Ramos (cell line): ENCODE results near the gene A4GALT.

ENCODE experiments used
- in situ Hi-C: fragments of 300-500 bp; cut with MboI; formaldehyde crosslinking; loops from one replicate; pipeline ENCODE4 v1.14.3; 2022; ENCODE audit warnings: low sequenced_read_pairs; ENCODE audit not compliant: unreplicated experiment

Gene A4GALT

DNA sequence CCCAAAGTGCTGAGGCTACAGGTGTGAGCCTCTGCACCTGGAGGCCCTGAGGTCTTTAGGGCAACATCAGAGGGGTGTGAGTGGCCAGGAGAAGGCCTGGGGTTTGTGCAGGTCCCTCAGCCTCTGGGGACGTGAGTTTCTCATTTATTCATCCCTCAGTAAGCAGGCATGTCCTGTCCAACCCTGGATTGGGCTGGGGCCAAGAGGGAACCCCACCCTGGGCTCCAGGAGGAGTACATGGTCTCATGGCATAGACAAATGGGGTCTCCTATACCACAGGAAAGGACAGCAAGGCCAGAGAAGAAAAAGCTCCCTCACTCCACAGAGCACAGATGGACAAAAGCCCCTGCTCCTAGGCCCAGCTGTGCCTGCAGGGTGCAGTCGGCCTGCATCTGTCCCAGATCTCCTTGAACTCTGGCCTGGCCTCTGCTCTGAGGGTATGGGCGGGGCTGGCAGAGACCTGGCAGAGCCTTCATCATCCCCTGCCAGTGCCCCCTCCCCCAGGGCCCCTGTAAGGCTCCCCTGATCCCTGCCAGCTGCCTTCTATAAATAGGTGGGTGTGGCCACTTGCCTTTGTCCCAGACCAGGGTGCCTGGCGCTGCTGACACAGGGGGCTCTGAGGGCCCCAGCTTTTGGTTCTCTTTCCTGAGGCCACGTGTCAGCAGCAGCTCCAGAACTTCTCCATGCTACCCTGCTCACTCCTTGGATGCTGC lies 34.6 kb downstream of the A4GALT start:
- in situ Hi-C loops, result no loop called here

DNA sequence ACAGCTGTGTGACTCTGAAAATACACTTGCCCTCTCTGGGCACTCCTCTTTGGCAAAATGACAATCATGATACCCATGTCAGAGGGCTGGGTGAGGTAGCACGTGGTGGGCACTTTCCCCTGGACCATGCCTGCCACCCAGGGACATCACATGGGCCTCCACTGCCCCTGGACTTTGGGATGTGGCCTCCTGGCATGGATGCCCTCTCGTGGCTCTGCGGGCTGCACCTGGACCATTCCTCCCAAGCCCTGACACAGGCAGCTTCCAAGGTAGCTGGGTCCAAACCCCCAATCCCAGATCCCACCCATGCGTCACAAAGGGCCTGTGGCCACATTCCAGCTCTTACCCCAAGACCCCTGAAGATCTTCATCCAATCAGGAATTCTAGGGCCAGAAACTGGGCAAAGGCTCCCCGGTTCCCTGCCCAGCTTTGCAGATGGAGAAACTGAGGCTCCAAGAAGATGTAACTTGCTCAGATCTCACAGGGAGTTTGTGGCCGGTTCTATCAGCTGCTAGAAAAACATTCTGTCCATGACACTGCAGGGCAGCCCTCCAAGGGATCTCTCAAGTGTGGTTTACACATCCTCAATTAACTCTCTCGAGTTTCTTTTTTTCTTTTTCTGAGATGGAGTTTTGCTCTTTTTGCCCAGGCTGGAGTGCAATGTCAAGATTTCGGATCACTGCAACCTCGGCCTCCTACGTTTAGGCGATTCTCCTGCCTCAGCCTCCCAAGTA lies 36.0 kb downstream of the A4GALT start:
- in situ Hi-C loops, result no loop called here

DNA sequence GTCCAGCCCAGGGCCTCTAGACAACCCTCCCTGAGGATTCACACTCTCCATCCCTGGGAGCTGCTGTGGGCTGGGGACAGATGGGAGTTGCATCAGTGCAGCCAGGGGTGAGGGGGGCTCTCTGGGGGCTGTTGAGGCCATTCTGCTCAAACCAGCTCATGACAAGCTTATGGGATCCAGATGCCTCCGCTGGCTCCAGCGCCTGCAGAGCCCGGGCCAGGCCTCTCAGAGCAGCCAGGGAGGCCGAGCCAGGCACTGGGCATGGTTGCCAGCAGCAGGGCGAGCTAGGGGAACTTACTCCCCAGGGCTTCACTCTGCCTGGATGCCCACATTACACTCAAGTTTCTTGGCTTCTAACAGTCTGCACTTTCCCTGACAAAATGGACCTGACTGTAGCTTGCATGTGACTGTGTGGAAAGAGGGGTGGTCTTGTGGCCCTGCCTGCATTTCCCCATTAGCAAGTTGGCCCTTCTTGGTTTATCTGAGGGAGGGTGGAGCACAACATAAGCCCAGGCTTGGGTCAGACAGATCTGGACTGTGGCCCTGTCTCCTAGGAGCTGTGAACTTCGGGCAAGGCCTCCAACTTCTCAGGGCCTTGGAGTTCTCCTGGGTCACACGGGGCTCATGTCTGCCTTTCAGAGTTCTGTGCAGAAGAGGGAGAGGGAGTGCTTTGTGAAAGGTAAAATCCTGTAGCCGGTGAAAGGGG lies 36.9 kb downstream of the A4GALT start:
- in situ Hi-C loops, result no loop called here

GRCh38 chr22:42682113-42682851 lies 38.4 kb downstream of the A4GALT start:
- in situ Hi-C loops, result no loop called here

DNA sequence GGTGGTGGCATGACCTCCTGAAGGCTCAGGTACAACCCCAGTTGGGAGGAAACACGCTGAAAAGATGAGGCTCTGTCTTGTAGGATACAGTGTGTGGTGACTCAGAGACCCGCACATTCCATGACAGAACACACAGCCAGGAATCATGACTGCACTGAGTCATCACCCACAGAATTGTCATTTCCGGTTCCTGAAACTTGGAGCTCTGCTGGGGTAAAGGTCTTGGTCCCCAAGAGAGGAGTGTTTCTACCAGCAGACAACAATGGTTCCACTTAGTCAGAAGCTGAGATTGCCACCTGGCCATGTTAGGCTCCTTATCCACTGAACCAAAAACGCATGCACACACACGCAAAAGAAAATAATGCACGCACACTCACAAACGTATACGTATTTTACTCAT lies 40.0 kb downstream of the A4GALT start:
- in situ Hi-C loops, result no loop called here

DNA sequence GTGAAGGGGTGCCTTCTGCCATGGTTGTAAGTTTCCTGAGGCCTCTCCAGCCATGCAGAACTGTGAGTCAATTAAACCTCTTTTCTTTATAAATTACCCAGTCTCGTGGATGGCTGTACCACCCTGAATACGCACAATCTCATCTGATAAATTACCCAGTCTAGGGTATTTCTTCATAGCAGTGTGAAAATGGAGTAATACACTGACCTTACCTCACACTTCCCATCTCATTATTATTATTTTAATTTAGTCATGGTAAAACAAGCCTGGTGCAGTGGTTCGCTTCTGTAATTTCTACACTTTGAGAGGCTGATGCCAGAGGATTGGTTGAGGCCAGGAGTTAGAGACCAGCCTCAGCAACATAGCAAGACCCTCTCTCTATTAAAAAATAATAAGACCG lies 41.0 kb downstream of the A4GALT start:
- in situ Hi-C loops, result loop anchor here (10.0 kb wide), 1 partner anchor 85 kb away; no protein-coding TSS in a partner anchor

DNA sequence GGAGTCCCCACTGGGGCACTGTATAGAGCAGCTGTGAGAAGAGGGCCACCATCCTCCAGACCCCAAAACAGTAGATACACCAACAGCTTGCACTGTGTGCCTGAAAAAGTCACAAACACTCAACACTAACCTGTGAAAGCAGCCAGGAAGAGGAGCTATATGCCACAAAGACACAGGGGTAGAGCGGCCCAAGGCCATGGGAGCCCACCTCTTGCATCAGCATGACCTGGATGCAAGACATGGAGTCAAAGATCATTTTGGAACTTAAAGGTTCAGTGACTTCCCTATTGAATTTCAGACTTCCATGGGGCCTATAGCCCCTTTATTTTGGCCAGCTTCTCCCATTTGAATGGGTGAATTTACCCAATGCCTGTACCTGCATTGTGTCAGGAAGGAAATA lies 41.8 kb downstream of the A4GALT start:
- in situ Hi-C loops, result loop anchor here (10.0 kb wide), 1 partner anchor 86 kb away; no protein-coding TSS in a partner anchor

- in situ Hi-C loops, result loop anchor here (10.0 kb wide), 1 partner anchor 87 kb away; no protein-coding TSS in a partner anchor
Measured at GRCh38 chr22:42677936-42678335, 42.7 kb downstream of the A4GALT start.

GRCh38 chr22:42676059-42676607 lies 44.5 kb downstream of the A4GALT start:
- in situ Hi-C loops, result loop anchor here (10.0 kb wide), 1 partner anchor 89 kb away; no protein-coding TSS in a partner anchor

- in situ Hi-C loops, result loop anchor here (10.0 kb wide), 1 partner anchor 91 kb away; no protein-coding TSS in a partner anchor
Measured at GRCh38 chr22:42673898-42674401, 46.7 kb downstream of the A4GALT start.

DNA sequence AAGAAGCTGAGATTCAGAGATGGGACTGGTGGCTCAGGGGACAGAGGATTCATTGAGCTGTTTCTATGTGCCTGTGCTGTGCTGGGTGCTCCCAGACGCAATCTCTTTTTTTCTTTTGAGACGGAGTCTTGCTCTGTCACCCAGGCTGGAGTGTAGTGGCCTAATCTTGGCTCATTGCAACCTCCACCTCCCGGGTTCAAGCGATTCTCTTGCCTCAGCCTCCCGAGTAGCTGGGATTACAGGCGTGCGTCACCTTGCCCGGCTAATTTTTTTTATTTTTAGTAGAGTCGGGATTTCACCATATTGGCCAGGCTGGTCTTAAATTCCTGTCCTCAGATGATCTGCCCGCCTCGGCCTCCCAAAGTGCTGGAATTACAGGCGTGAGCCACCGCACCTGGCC lies 47.6 kb downstream of the A4GALT start:
- in situ Hi-C loops, result loop anchor here (10.0 kb wide), 1 partner anchor 92 kb away; no protein-coding TSS in a partner anchor

- in situ Hi-C loops, result loop anchor here (10.0 kb wide), 1 partner anchor 94 kb away; no protein-coding TSS in a partner anchor
Measured at GRCh38 chr22:42670921-42671709, 49.6 kb downstream of the A4GALT start.

DNA sequence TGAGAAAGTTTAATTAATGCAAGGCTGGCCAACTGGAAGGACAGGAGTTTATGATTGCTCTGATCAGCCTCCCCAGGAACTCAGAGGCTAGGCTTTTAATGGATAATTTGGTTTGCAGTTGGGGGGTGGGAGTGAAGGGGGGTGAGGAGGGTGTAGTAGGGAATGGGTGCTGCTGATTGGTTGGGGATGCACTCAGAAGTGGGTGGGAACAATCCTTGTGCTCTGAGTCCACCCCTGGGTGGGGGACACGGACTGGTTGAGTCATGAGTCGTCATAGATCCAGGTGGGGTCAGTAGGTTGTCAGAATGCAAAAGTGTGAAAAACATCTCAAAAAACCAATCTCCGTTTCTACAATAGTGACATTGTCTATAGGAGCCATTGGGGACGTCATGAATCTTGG lies 50.6 kb downstream of the A4GALT start:
- in situ Hi-C loops, result loop anchor here (10.0 kb wide), 1 partner anchor 95 kb away; no protein-coding TSS in a partner anchor

- in situ Hi-C loops, result loop anchor here (5.0 kb wide), 1 partner anchor 51 kb away; no protein-coding TSS in a partner anchor
Measured at GRCh38 chr22:42666393-42666792, 54.3 kb downstream of the A4GALT start.

DNA sequence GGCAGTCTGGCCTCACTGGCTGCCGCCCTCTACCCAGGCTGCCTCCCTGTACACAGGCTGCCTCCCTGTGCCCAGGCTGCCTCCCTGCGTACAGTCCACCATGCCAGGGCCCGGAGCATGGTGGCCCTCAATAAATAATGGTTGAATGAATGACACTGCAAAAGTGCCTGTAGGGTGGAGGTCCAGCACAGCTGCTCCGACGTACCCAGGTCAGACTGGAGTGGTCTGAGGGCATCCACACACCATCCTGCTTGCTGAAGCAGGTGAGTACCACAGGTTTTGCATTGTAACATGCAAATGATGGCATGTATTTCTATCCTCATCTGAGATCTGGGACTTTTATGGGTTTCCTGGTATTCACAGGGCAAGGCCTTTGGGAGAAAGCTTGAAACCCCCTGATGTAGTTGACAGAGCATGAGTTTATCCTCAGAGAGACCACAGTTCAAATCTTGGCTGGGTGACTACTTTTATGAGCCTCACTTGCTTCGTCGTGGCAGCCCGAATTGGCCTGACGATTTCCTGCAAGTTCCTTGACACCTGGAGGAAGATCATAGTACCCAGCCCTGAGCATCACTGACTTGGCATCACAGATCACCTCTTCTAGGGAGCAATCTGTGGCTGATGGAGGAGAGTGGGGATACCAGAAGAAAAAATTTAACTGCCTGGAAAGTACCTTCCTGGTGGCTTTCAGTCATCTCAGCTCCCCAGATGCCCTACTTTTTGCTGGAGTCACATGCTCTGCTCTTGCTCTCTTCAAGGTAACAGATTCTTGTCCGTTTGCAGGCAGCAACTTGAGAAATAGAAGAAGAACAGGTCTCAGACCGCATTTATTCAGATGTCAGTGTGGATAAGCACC lies 55.5 kb downstream of the A4GALT start:
- in situ Hi-C loops, result loop anchor here (5.0 kb wide), 1 partner anchor 52 kb away; no protein-coding TSS in a partner anchor

DNA sequence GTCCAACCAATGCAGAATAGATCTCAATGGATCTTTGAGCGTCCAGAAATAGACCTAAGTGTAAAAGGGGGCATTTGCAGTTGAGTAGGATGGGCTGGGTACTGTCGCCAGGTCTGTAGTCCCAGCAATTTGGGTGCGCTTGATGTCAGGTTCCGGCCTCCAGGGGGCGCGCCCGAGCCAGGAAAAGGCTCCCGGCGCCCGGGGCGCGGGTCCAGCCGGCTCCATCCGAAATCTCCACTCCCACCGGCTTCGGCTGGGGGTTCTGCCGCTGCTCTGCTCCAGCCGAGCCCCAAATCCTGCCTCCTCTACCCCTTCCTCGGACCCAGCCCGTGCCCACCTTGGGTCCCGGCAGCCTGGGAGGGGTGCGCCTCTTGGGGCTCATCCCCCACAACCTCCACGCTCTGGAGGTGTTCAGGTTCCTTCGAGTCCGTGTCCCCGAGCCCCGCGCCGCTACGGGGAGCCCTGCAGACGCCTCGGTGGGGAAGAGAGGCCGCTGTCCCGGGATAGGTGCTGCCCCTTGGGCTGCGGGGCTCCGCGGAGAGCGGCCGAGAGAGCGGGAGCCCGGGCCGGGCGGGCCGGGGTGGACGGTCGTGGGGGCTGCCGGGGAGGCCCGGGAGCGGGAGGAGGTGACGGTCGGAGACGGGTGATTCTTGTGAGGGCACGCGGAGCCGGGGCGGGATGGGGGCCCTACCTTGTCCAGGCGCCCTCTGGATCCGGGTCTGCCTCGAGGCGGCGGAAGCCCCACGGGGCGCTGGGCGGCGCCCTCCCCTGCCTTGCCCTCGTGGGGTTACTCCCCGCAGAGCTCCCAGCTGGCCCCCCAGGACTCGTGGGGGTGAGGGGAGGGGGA lies 58.5 kb downstream of the A4GALT start:
- in situ Hi-C loops, result no loop called here

- in situ Hi-C loops, result no loop called here
Measured at GRCh38 chr22:42656578-42656977, 64.1 kb downstream of the A4GALT start.
